Mesenchymal stem cell (in vitro differentiated cells and primary cell): ENCODE measurements around the gene ARL9. TPM values are rescaled to one million over a fixed set of nuclear protein-coding genes. Genes with fewer than 3 reads are reported as not detected.

Experiments
- DNase-seq: peaks from one replicate; pipeline ENCODE4 v3.0.0-alpha.2; 2013
- H2AFZ ChIP-seq: one replicate; pipeline ENCODE4 v1.6.1; 2013; ENCODE audit warnings: low read depth, mild to moderate bottlenecking, control low read depth, inconsistent platforms, low read length, moderate library complexity
- H2AK5ac ChIP-seq: 2 replicates; pipeline ENCODE4 v1.6.1; 2013; ENCODE audit warnings: low read length, moderate library complexity, mild to moderate bottlenecking, inconsistent platforms; ENCODE audit not compliant: severe bottlenecking
- H2BK120ac ChIP-seq: one replicate; pipeline ENCODE4 v1.6.1; 2013; ENCODE audit warnings: low read depth, mild to moderate bottlenecking, inconsistent platforms, low read length, moderate library complexity
- H2BK12ac ChIP-seq, 2 experiments: one replicate each; pipeline ENCODE4 v1.6.1; 2013; ENCODE audit warnings: inconsistent platforms in 2 of 2, low read length in 2 of 2, mild to moderate bottlenecking in 2 of 2, moderate library complexity in 2 of 2, control low read depth in 1 of 2
- H2BK15ac ChIP-seq: one replicate; pipeline ENCODE4 v1.6.1; 2013; ENCODE audit warnings: mild to moderate bottlenecking, low read depth, inconsistent platforms; ENCODE audit not compliant: poor library complexity, severe bottlenecking
- H2BK5ac ChIP-seq: 2 replicates; pipeline ENCODE4 v1.6.1; 2013; ENCODE audit warnings: low read depth, mild to moderate bottlenecking, low read length, control low read depth, inconsistent platforms; ENCODE audit not compliant: poor library complexity, severe bottlenecking
- H3K14ac ChIP-seq, 2 experiments: one replicate each; pipeline ENCODE4 v1.6.1; 2013; ENCODE audit warnings: inconsistent platforms in 2 of 2, low read length in 2 of 2, control low read depth in 1 of 2, mild to moderate bottlenecking in 1 of 2, moderate library complexity in 1 of 2
- H3K18ac ChIP-seq, 2 experiments: one replicate each; pipeline ENCODE4 v1.6.1; 2013; ENCODE audit warnings: inconsistent platforms in 2 of 2, low read length in 2 of 2, control low read depth in 1 of 2, low read depth in 1 of 2, mild to moderate bottlenecking in 1 of 2
- H3K23ac ChIP-seq, 2 experiments: one replicate each; pipeline ENCODE4 v1.6.1; 2013; ENCODE audit warnings: inconsistent platforms in 2 of 2, low read length in 2 of 2, mild to moderate bottlenecking in 2 of 2, moderate library complexity in 2 of 2, control low read depth in 1 of 2
- H3K27ac ChIP-seq: 2 replicates; pipeline ENCODE4 v1.5.1; 2013; ENCODE audit warnings: mild to moderate bottlenecking, moderate library complexity, low read length, control low read depth, inconsistent platforms; ENCODE audit not compliant: poor library complexity, severe bottlenecking
- H3K27me3 ChIP-seq, 2 experiments: 2 replicates each; pipeline versions ENCODE4 v1.6.1 to v1.7.0; 2013; ENCODE audit warnings: low read length in 2 of 2, mild to moderate bottlenecking in 2 of 2, moderate library complexity in 2 of 2, control low read depth in 1 of 2, inconsistent platforms in 1 of 2; ENCODE audit not compliant: control insufficient read depth in 1 of 2, insufficient read depth in 1 of 2
- H3K36me3 ChIP-seq, 2 experiments: 2 replicates each; pipeline versions ENCODE4 v1.6.1 to v1.7.0; 2013; ENCODE audit warnings: low read length in 2 of 2, control low read depth in 1 of 2, inconsistent platforms in 1 of 2, low read depth in 1 of 2, mild to moderate bottlenecking in 1 of 2; ENCODE audit not compliant: insufficient read depth in 2 of 2, control insufficient read depth in 1 of 2
- H3K4ac ChIP-seq, 2 experiments: one replicate each; pipeline ENCODE4 v1.6.1; 2013; ENCODE audit warnings: inconsistent platforms in 2 of 2, low read length in 2 of 2, mild to moderate bottlenecking in 2 of 2, moderate library complexity in 2 of 2, control low read depth in 1 of 2, low read depth in 1 of 2
- H3K4me1 ChIP-seq: 2 replicates; pipeline ENCODE4 v1.6.1; 2013; ENCODE audit warnings: low read depth, low read length, control low read depth; ENCODE audit not compliant: control insufficient read depth, insufficient read depth
- H3K4me2 ChIP-seq: 2 replicates; pipeline ENCODE4 v1.6.1; 2013; ENCODE audit warnings: low read length, mild to moderate bottlenecking, inconsistent platforms; ENCODE audit not compliant: poor library complexity, severe bottlenecking
- H3K4me3 ChIP-seq, 2 experiments: 2 replicates each; pipeline versions ENCODE4 v1.5.1 to v1.7.0; 2013; ENCODE audit warnings: low read length in 2 of 2, mild to moderate bottlenecking in 2 of 2, control low read depth in 1 of 2, low read depth in 1 of 2; ENCODE audit not compliant: insufficient read depth in 1 of 2
- H3K79me1 ChIP-seq: replicated peaks from 2 replicates; pipeline ENCODE4 v1.6.1; 2013; ENCODE audit warnings: mild to moderate bottlenecking, control low read depth, low read length, inconsistent platforms; ENCODE audit not compliant: poor library complexity, severe bottlenecking
- H3K9ac ChIP-seq: 2 replicates; pipeline ENCODE4 v1.7.0; 2013; ENCODE audit warnings: mild to moderate bottlenecking, low read length, moderate library complexity
- H3K9me3 ChIP-seq: 2 replicates; pipeline ENCODE4 v1.7.0; 2013; ENCODE audit warnings: mild to moderate bottlenecking, low read length; ENCODE audit not compliant: control insufficient read depth
- H4K8ac ChIP-seq: one replicate; pipeline ENCODE4 v1.6.1; 2013; ENCODE audit warnings: inconsistent platforms, mild to moderate bottlenecking, low read length, moderate library complexity
- H4K91ac ChIP-seq: one replicate; pipeline ENCODE4 v1.6.1; 2013; ENCODE audit warnings: mild to moderate bottlenecking, low read length, inconsistent platforms
- WGBS: methylation state at CpG from one replicate; pipeline ENCODE4 v1.1.7; 2013; ENCODE audit warnings: mixed read lengths; 5-methylcytosine and 5-hydroxymethylcytosine counted together
- polyA plus RNA-seq, 2 experiments: library from polyadenylated mRNA; stranded (reverse); fragments of 200-250 nt; gene quantifications; one replicate each; pipeline ENCODE4 v1.2.3, GENCODE V29; 2013

ARL9 gene
- polyA plus RNA-seq (2013, experiment 1 of 2) = 1.3 TPM
- 1.3 TPM for polyA plus RNA-seq (2013, experiment 2 of 2)

- Histone ChIP-seq H2BK120ac (no peak within 1 kb of the TSS), H2AK5ac (no peak within 1 kb of the TSS), H3K36me3 (peaks cover 8 to 30% of the 10 kb centered on the region in 2 experiments), H2BK15ac (peak within 1 kb of the TSS; percentile 87), H3K9me3 (no peaks in the 10 kb centered on the region), H2BK5ac (no peak within 1 kb of the TSS), H2AFZ (peak within 1 kb of the TSS; percentile 54), H3K4me3 (peak within 1 kb of the TSS; percentile 67 to 83), H3K4me1 (peaks cover 9% of the 10 kb centered on the region), H4K91ac (no peak within 1 kb of the TSS), H2BK12ac (peak within 1 kb of the TSS in 1 of 2 experiments; percentile 63), H4K8ac (peak within 1 kb of the TSS; percentile 12), H3K27me3 (no peaks in the 10 kb centered on the region), H3K9ac (peak within 1 kb of the TSS; percentile 87), H3K4me2 (peak within 1 kb of the TSS; percentile 95), H3K14ac (no peak within 1 kb of the TSS), H3K79me1 (peaks cover 2% of the 10 kb centered on the region), H3K18ac (peak within 1 kb of the TSS; percentile 2 to 41), H3K23ac (no peak within 1 kb of the TSS), H3K4ac (no peak within 1 kb of the TSS), H3K27ac (peak within 1 kb of the TSS; percentile 79)
- peak; percentile 70 for DNase-seq
- 6% methylated on average over 56 of the region's 56 CpGs for WGBS
Measured at GRCh38 chr4:56505269-56506130, at the start of gene ARL9. TSS of gene ARL9 (plus strand) at chr4:56505791. CDS start at chr4:56505863, 72 bp downstream.

GRCh38 chr4:56460085-56460484 lies 45.5 kb upstream of the ARL9 start:
- Histone ChIP-seq H2AK5ac (no peak overlapping the region), H2BK15ac (no peak overlapping the region), H3K79me1 (peaks cover 17% of the 10 kb centered on the region), H3K36me3 (peaks cover 18 to 87% of the 10 kb centered on the region in 2 experiments), H3K18ac (no peak overlapping the region), H3K27me3 (no peaks in the 10 kb centered on the region), H3K14ac (no peak overlapping the region), H3K9me3 (no peaks in the 10 kb centered on the region), H2BK120ac (no peak overlapping the region), H3K4ac (no peak overlapping the region), H2BK12ac (no peak overlapping the region), H3K4me2 (no peak overlapping the region), H4K8ac (no peak overlapping the region), H4K91ac (no peak overlapping the region), H2BK5ac (no peak overlapping the region), H3K9ac (no peak overlapping the region), H3K27ac (no peak overlapping the region), H3K23ac (no peak overlapping the region), H3K4me3 (no peak overlapping the region), H2AFZ (no peak overlapping the region), H3K4me1 (no peaks in the 10 kb centered on the region)
- no peak for DNase-seq
- WGBS = 84% methylated on average over 3 of the region's 3 CpGs

- Histone ChIP-seq H3K4ac (no peak overlapping the region), H3K23ac (no peak overlapping the region), H3K36me3 (peaks cover 12 to 66% of the 10 kb centered on the region in 2 experiments), H3K18ac (no peak overlapping the region), H3K4me3 (no peak overlapping the region), H3K4me1 (peaks cover 4% of the 10 kb centered on the region), H2BK5ac (no peak overlapping the region), H3K27me3 (no peaks in the 10 kb centered on the region), H2AFZ (no peak overlapping the region), H3K4me2 (no peak overlapping the region), H2BK12ac (no peak overlapping the region), H3K14ac (no peak overlapping the region), H3K27ac (no peak overlapping the region), H4K8ac (no peak overlapping the region), H3K9ac (no peak overlapping the region), H2AK5ac (no peak overlapping the region), H3K9me3 (no peaks in the 10 kb centered on the region), H2BK15ac (no peak overlapping the region), H2BK120ac (no peak overlapping the region), H3K79me1 (peaks cover 12% of the 10 kb centered on the region), H4K91ac (no peak overlapping the region)
- DNase-seq = no peak
Measured at GRCh38 chr4:56462157-56462556, 43.4 kb upstream of the ARL9 start.

GRCh38 chr4:56463711-56464110 lies 41.9 kb upstream of the ARL9 start:
- Histone ChIP-seq H3K14ac (no peak overlapping the region), H3K4ac (no peak overlapping the region), H2BK5ac (no peak overlapping the region), H3K79me1 (peaks cover 12% of the 10 kb centered on the region), H3K36me3 (peaks cover 12 to 51% of the 10 kb centered on the region in 2 experiments), H4K91ac (no peak overlapping the region), H2AK5ac (no peak overlapping the region), H3K4me3 (no peak overlapping the region), H2BK12ac (no peak overlapping the region), H3K4me1 (peaks cover 4% of the 10 kb centered on the region), H3K18ac (no peak overlapping the region), H3K27ac (no peak overlapping the region), H3K9me3 (no peaks in the 10 kb centered on the region), H2BK120ac (no peak overlapping the region), H3K9ac (no peak overlapping the region), H2BK15ac (no peak overlapping the region), H3K23ac (no peak overlapping the region), H3K27me3 (no peaks in the 10 kb centered on the region), H4K8ac (no peak overlapping the region), H3K4me2 (no peak overlapping the region), H2AFZ (no peak overlapping the region)
- WGBS = 92% methylated on average over 5 of the region's 5 CpGs
- no peak for DNase-seq
